Stomach (tissue), 4 donors: ENCODE data around the gene SBF1.

Source experiments
- CTCF ChIP-seq, 7 experiments: fragments of 450-650 bp in 4 of 7; fragments of 200-600 bp in 3 of 7; sonication (generic) in 3 of 7; IDR thresholded peaks; one replicate each; pipeline ENCODE4 v1.5.1; 2016 to 2019; ENCODE audit warnings: antibody characterized with exemption in 7 of 7, control low read depth in 2 of 7, mild to moderate bottlenecking in 1 of 7
- POLR2A ChIP-seq, 4 donors: fragments of 450-650 bp; IDR thresholded peaks; one replicate each; pipeline ENCODE4 v1.6.1; 2016; ENCODE audit warnings: antibody characterized with exemption in 4 of 4, control low read depth in 2 of 4, mild to moderate bottlenecking in 1 of 4, moderate library complexity in 1 of 4

GRCh38 chr22:50464451-50464850, 10.4 kb downstream of the SBF1 start:
- no peak for TF ChIP-seq CTCF (IDR thresholded peaks at IDR 0.05)
- TF ChIP-seq POLR2A (IDR thresholded peaks at IDR 0.05) = no peak
